CD4-positive, CD25-positive, alpha-beta regulatory T cell (primary cell): ENCODE results near the gene COA7. TPM values are rescaled to one million over a fixed set of nuclear protein-coding genes. Genes with fewer than 3 reads are reported as not detected.

Experiments
- ATAC-seq, 2 donors: fragments of 150-1000 bp; cut with Tn5 transposase; one replicate each; pipeline ENCODE4 v1.10.0; 2021; ENCODE audit warnings: low read depth in 2 of 2, moderate number of reproducible peaks in 2 of 2, moderate library complexity in 1 of 2
- DNase-seq, 3 donors: peaks; one replicate each; pipeline versions ENCODE4 v3.0.0 to v3.0.0-alpha.2; 2012 to 2022; ENCODE audit warnings: mixed read lengths in 1 of 3
- H3K27ac ChIP-seq: one replicate; pipeline ENCODE4 v1.7.0; 2013; ENCODE audit warnings: mild to moderate bottlenecking, low read length; ENCODE audit not compliant: insufficient read depth, poor library complexity, severe bottlenecking
- H3K27me3 ChIP-seq: one replicate; pipeline ENCODE4 v1.7.0; 2013; ENCODE audit warnings: low read length; ENCODE audit not compliant: control insufficient read depth, insufficient read depth
- H3K36me3 ChIP-seq: one replicate; pipeline ENCODE4 v1.7.0; 2013; ENCODE audit warnings: mild to moderate bottlenecking, low read length, moderate library complexity; ENCODE audit not compliant: control insufficient read depth, insufficient read depth
- H3K4me1 ChIP-seq: 2 replicates; pipeline ENCODE4 v1.7.0; 2013; ENCODE audit warnings: mild to moderate bottlenecking, low read length; ENCODE audit not compliant: insufficient read depth, control insufficient read depth, poor library complexity, severe bottlenecking
- H3K4me3 ChIP-seq: one replicate; pipeline ENCODE4 v1.7.0; 2013; ENCODE audit warnings: low read depth, mild to moderate bottlenecking, low read length, moderate library complexity
- H3K9me3 ChIP-seq, 2 experiments: 1 replicate in 1 of 2; 2 replicates in 1 of 2; pipeline ENCODE4 v1.7.0; 2013; ENCODE audit warnings: low read length in 2 of 2, mild to moderate bottlenecking in 1 of 2, moderate library complexity in 1 of 2; ENCODE audit not compliant: control insufficient read depth in 2 of 2
- H3K27ac Mint-ChIP-seq, 3 donors: one replicate each; pipeline ENCODE4 v1.8.0; 2020 to 2022; ENCODE audit warnings: mild to moderate bottlenecking in 3 of 3, mixed read lengths in 3 of 3, moderate library complexity in 2 of 3
- H3K27me3 Mint-ChIP-seq: one replicate; pipeline ENCODE4 v1.8.0; 2022; ENCODE audit warnings: mild to moderate bottlenecking, mixed read lengths
- H3K36me3 Mint-ChIP-seq: one replicate; pipeline ENCODE4 v1.8.0; 2020; ENCODE audit warnings: mixed read lengths
- H3K4me1 Mint-ChIP-seq, 4 donors: one replicate each; pipeline ENCODE4 v1.8.0; 2020 to 2022; ENCODE audit warnings: mixed read lengths in 4 of 4, mild to moderate bottlenecking in 1 of 4
- H3K4me3 Mint-ChIP-seq, 4 donors: one replicate each; pipeline ENCODE4 v1.8.0; 2020 to 2022; ENCODE audit warnings: mild to moderate bottlenecking in 4 of 4, mixed read lengths in 4 of 4, moderate library complexity in 3 of 4
- H3K9me3 Mint-ChIP-seq, 7 donors: one replicate each; pipeline ENCODE4 v1.8.0; 2020 to 2022; ENCODE audit warnings: mixed read lengths in 7 of 7, mild to moderate bottlenecking in 3 of 7, moderate library complexity in 2 of 7
- polyA plus RNA-seq, 4 donors: library from polyadenylated mRNA; unstranded; fragments of 300-500 nt; fragmentation: Illumina TruSeq; gene quantifications; one replicate each; pipeline ENCODE4 v1.2.3, GENCODE V29; 2021
- total RNA-seq: library from RNA; stranded (reverse); gene quantifications from one replicate; pipeline ENCODE4 v1.2.3, GENCODE V29; 2022

COA7 gene
- total and polyA plus RNA-seq, 5 donors from 2014 or later, result 2.4 to 5.4 (median 3.9) TPM

DNA sequence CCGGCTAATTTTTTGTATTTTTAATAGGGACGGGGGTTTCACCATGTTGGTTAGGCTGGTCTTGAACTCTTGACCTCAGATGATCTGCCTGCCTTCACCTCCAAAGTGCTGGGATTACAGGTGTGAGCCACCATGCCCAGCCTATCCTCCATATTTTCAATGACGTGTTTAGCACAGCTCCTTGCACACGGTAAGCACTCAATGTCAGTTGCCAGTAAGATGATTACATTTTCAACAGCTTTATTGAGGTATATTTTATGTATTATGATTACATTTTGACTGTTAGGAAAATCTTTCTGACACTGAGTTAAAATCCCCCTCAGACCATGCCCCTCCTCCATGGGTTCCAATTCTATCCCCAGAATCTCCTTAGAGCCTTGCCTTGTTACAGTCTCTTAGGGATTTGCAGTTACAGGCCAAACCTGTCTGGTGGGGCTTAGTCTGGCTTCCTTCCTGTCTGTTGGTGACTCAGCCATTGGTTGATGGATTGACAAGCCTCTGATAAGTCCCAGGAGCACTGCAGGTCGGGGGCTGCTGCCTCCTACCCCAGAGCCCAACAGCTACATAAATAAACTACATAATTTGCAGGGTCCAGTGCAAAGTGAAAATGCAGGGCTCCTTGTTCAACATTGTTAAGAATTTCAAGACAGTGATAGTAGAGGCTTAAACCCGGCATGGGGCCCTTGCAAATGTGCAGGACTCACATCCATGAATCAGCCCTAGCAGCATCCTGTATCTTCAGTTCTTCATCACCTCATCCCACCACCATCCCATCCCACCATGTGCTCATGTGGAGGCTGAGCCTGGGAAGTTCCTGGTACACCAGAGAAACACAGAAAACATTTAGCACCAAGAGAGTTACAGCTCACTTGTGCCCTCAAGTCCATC lies 23.4 kb downstream of the COA7 start:
- Mint-ChIP-seq H3K27ac (peak overlapping the region; percentile 60 to 87 (median 78)), H3K27me3 (no peaks in the 10 kb centered on the region)
- peak in 1 of 3 donors; percentile 53 for DNase-seq

DNA sequence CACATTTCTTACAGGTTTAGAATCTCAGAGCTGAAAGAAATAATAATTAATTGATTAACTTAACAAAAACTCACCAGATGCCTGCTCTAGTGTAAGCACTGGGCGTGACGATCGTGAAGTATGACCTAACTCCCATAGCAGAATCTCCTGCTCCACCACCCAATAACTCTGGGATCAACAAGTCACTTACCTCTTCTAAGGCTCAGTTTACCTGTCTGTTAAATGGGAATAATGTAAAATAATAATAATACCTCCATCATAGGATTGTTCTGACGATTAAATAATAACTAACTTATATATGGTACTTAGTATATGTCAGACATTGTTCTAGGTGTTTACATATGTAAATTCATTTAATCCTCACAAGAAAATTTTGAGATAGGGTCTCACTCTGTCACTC lies 24.6 kb downstream of the COA7 start:
- DNase-seq, result no peak
- H3K4me3 ChIP-seq, result no peak overlapping the region
- Mint-ChIP-seq H3K9me3 (no peaks in the 10 kb centered on the region), H3K4me3 (no peak overlapping the region), H3K36me3 (peaks cover 35% of the 10 kb centered on the region), H3K4me1 (peaks cover 0 to 9% (median 4%) of the 10 kb centered on the region in 4 donors), H3K27me3 (no peaks in the 10 kb centered on the region), H3K27ac (peak overlapping the region; percentile 48 to 75 (median 60))
- no peaks in the 10 kb centered on the region for H3K9me3 ChIP-seq
- no peaks in the 10 kb centered on the region for H3K27me3 ChIP-seq
- no peak for ATAC-seq
- no peak overlapping the region for H3K27ac ChIP-seq
- H3K4me1 ChIP-seq, result no peaks in the 10 kb centered on the region
- peaks cover 19% of the 10 kb centered on the region for H3K36me3 ChIP-seq

More for the DNA sequence above, 23.4 kb downstream of the COA7 start:
- peaks cover 13% of the 10 kb centered on the region for H3K36me3 ChIP-seq
- ATAC-seq, result peak; percentile 44 to 50
- Mint-ChIP-seq H3K9me3 (no peaks in the 10 kb centered on the region), H3K4me1 (peaks cover 0 to 9% (median 4%) of the 10 kb centered on the region in 4 donors), H3K36me3 (peaks cover 32% of the 10 kb centered on the region), H3K4me3 (no peak overlapping the region)
- H3K4me1 ChIP-seq, result no peaks in the 10 kb centered on the region
- H3K4me3 ChIP-seq, result no peak overlapping the region
- H3K9me3 ChIP-seq, result no peaks in the 10 kb centered on the region
- H3K27ac ChIP-seq, result no peak overlapping the region
- no peaks in the 10 kb centered on the region for H3K27me3 ChIP-seq

DNA sequence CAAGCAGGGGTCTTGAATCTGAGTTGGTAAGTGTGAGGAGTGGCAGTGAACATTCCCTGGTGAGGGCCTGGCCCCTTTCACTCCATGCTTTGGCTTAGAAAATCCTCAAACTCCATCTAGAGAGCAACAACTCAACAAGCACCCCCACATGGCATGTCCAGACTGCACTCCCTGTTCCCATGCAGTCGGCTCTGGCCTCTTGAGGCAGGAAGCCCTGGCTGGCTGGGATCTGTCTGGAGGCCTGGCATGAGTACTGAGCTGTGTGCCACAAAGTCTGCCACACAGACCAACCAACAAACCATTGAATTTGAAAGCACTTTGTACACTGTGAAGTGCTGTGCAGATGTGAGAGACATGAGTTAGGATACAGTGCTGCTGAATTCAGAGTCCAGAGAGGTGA lies 25.2 kb downstream of the COA7 start:
- peaks cover 24% of the 10 kb centered on the region for H3K36me3 ChIP-seq
- DNase-seq (no peak), ATAC-seq (no peak)
- H3K36me3 Mint-ChIP-seq, result peaks cover 38% of the 10 kb centered on the region
- no peaks in the 10 kb centered on the region for H3K9me3 Mint-ChIP-seq
- no peak overlapping the region for H3K4me3 ChIP-seq
- H3K4me1 ChIP-seq, result no peaks in the 10 kb centered on the region
- H3K4me1 Mint-ChIP-seq, result peaks cover 0 to 9% (median 4%) of the 10 kb centered on the region in 4 donors
- no peaks in the 10 kb centered on the region for H3K9me3 ChIP-seq
- no peak overlapping the region for H3K27ac ChIP-seq
- no peaks in the 10 kb centered on the region for H3K27me3 ChIP-seq
- no peak overlapping the region for H3K4me3 Mint-ChIP-seq
- H3K27me3 Mint-ChIP-seq, result no peaks in the 10 kb centered on the region
- peak overlapping the region in 1 of 3 donors; percentile 29 for H3K27ac Mint-ChIP-seq

DNA sequence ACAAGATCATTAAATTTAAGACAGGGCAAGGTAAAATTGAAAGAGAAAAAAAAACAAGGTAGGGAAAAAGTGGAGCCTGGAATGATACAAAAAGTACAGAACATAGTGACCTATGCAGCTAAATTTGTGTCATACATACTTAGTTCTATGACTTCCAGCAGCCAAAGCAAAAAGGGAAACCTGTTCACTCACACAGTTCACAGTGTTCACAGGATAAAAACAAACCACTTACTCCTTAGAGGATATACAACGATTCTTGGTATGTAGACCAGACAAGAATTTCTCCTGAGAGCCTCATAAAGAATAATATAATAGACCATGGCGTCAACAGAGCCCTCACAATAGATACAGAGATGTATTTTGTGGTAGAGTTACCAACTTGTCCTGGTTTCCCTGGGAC lies 27.5 kb downstream of the COA7 start:
- H3K36me3 ChIP-seq, result peaks cover 30% of the 10 kb centered on the region
- peaks cover 0 to 11% (median 4%) of the 10 kb centered on the region in 4 donors for H3K4me1 Mint-ChIP-seq
- H3K27me3 ChIP-seq, result no peaks in the 10 kb centered on the region
- H3K36me3 Mint-ChIP-seq, result peaks cover 36% of the 10 kb centered on the region
- no peaks in the 10 kb centered on the region for H3K9me3 Mint-ChIP-seq
- H3K4me3 Mint-ChIP-seq, result no peak overlapping the region
- no peaks in the 10 kb centered on the region for H3K4me1 ChIP-seq
- H3K9me3 ChIP-seq, result no peaks in the 10 kb centered on the region
- H3K27ac ChIP-seq, result no peak overlapping the region
- no peaks in the 10 kb centered on the region for H3K27me3 Mint-ChIP-seq
- ATAC-seq (no peak), DNase-seq (no peak)
- no peak overlapping the region for H3K4me3 ChIP-seq
- no peak overlapping the region for H3K27ac Mint-ChIP-seq

DNA sequence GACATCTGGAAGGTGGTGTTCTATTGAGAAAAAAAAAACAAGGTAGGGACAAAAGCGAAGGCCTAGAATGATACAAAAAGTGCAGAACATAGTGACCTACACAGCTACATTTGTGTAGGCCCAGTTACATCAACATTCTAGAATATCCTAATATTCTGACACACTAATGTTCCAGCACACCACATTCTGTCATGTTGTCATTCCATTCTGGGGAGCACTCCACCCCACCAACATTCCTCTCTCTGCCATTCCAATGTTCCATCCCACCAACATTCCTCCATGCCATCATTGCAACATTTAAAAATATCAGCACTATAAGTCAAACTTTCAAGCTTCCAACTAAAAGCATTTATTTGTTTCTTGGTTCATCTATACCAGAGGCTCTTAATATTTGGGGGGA lies 28.5 kb downstream of the COA7 start:
- Mint-ChIP-seq H3K27ac (no peak overlapping the region), H3K4me1 (peaks cover 0 to 11% (median 4%) of the 10 kb centered on the region in 4 donors), H3K4me3 (no peak overlapping the region), H3K9me3 (no peaks in the 10 kb centered on the region), H3K27me3 (no peaks in the 10 kb centered on the region), H3K36me3 (peaks cover 30% of the 10 kb centered on the region)
- no peak for ATAC-seq
- H3K4me1 ChIP-seq, result no peaks in the 10 kb centered on the region
- H3K27me3 ChIP-seq, result no peaks in the 10 kb centered on the region
- no peak for DNase-seq
- no peak overlapping the region for H3K4me3 ChIP-seq
- peaks cover 28% of the 10 kb centered on the region for H3K36me3 ChIP-seq
- no peaks in the 10 kb centered on the region for H3K9me3 ChIP-seq
- H3K27ac ChIP-seq, result no peak overlapping the region

DNA sequence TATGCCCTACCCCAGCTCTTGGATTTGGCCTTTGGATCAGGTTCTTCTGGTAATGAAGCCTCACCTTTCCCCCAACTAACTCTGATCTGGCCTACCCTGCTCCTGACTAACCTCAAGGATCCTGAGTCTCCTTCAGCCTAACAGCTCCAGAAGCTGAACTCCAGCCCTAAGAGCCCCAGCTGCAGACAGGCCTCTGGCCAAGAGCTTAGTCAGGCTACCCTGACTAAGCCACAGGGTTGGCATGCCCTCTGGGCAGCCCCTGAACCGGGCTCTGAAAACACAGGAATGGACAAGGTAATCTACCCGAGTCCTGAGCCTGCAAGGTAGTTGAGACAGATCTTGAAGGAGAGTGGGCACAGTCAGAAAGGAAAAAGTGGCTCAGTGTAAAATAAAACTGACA lies 29.4 kb downstream of the COA7 start:
- no peak for ATAC-seq
- Mint-ChIP-seq H3K36me3 (peaks cover 27% of the 10 kb centered on the region), H3K27ac (peak overlapping the region in 1 of 3 donors; percentile 42)

DNA sequence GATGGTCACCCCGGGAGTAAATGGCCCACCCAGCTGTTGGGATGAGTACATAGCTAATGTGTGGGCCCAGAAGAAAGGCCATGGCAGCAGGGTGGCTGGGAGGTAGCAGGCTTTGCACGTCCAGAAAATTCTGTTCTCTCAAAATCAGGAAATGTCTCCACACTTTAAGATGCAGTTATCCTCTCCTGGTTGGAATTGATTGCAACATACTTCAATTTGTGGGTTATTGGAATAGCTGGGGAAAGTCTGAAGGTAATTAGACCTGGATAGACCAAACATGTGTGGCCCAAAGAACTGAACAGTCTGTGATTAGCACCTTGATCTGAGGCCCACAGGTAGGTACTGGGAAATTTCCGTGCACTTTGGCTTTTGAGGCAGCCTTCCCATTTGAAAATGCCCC lies 30.2 kb downstream of the COA7 start:
- Mint-ChIP-seq H3K9me3 (no peaks in the 10 kb centered on the region), H3K4me1 (peaks cover 0 to 8% (median 2%) of the 10 kb centered on the region in 4 donors), H3K36me3 (peaks cover 21% of the 10 kb centered on the region), H3K27ac (peak overlapping the region in 1 of 3 donors; percentile 20), H3K27me3 (no peaks in the 10 kb centered on the region), H3K4me3 (no peak overlapping the region)
- peaks cover 27% of the 10 kb centered on the region for H3K36me3 ChIP-seq
- no peak overlapping the region for H3K4me3 ChIP-seq
- ATAC-seq, result no peak
- no peak for DNase-seq
- H3K4me1 ChIP-seq, result no peaks in the 10 kb centered on the region
- no peaks in the 10 kb centered on the region for H3K27me3 ChIP-seq
- no peak overlapping the region for H3K27ac ChIP-seq
- H3K9me3 ChIP-seq, result no peaks in the 10 kb centered on the region

More for the DNA sequence above, 29.4 kb downstream of the COA7 start:
- DNase-seq, result no peak
- Mint-ChIP-seq H3K9me3 (no peaks in the 10 kb centered on the region), H3K27me3 (no peaks in the 10 kb centered on the region), H3K4me1 (peaks cover 0 to 7% (median 2%) of the 10 kb centered on the region in 4 donors), H3K4me3 (no peak overlapping the region)
- H3K27me3 ChIP-seq, result no peaks in the 10 kb centered on the region
- H3K9me3 ChIP-seq, result no peaks in the 10 kb centered on the region
- peaks cover 27% of the 10 kb centered on the region for H3K36me3 ChIP-seq
- no peak overlapping the region for H3K27ac ChIP-seq
- no peak overlapping the region for H3K4me3 ChIP-seq
- no peaks in the 10 kb centered on the region for H3K4me1 ChIP-seq

DNA sequence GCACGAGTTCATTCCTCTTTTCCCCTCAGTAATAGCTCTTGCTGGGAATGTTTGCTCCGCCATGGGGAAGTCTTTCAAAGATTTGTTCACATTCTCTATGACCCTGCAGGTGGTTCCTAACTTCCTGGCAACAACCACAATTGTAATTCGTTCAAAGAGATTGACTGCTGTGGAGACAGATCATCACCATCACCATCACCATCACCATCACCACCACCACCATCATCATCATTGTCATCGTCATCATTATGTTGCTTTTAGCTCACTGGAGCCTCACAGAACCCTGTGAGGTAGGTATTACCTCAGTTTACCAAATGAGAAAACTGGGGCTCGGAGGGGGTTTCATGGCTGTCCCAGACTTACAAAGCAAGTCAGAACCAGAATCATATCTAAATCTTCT lies 30.9 kb downstream of the COA7 start:
- Mint-ChIP-seq H3K9me3 (no peaks in the 10 kb centered on the region), H3K36me3 (peaks cover 20% of the 10 kb centered on the region), H3K27ac (no peak overlapping the region), H3K4me3 (no peak overlapping the region), H3K27me3 (no peaks in the 10 kb centered on the region), H3K4me1 (peaks cover 0 to 10% (median 2%) of the 10 kb centered on the region in 4 donors)
- H3K27ac ChIP-seq, result no peak overlapping the region
- DNase-seq, result no peak
- H3K9me3 ChIP-seq, result no peaks in the 10 kb centered on the region
- no peak for ATAC-seq
- peaks cover 23% of the 10 kb centered on the region for H3K36me3 ChIP-seq
- no peak overlapping the region for H3K4me3 ChIP-seq
- H3K4me1 ChIP-seq, result no peaks in the 10 kb centered on the region
- H3K27me3 ChIP-seq, result no peaks in the 10 kb centered on the region
